GM19351 (cell line): ENCODE results near the gene MACROD1.
"Not testable (repeated sequence)": the region's sequence is repeated elsewhere in the genome, so short reads cannot be mapped to it uniquely, and the experiment has no call there.

Experiments used
- ATAC-seq: cut with Tn5 transposase; IDR thresholded peaks from one replicate; pipeline ENCODE4 v1.9.1; 2021; ENCODE audit warnings: mild to moderate bottlenecking, moderate library complexity; ENCODE audit not compliant: unreplicated experiment

Gene MACROD1

DNA sequence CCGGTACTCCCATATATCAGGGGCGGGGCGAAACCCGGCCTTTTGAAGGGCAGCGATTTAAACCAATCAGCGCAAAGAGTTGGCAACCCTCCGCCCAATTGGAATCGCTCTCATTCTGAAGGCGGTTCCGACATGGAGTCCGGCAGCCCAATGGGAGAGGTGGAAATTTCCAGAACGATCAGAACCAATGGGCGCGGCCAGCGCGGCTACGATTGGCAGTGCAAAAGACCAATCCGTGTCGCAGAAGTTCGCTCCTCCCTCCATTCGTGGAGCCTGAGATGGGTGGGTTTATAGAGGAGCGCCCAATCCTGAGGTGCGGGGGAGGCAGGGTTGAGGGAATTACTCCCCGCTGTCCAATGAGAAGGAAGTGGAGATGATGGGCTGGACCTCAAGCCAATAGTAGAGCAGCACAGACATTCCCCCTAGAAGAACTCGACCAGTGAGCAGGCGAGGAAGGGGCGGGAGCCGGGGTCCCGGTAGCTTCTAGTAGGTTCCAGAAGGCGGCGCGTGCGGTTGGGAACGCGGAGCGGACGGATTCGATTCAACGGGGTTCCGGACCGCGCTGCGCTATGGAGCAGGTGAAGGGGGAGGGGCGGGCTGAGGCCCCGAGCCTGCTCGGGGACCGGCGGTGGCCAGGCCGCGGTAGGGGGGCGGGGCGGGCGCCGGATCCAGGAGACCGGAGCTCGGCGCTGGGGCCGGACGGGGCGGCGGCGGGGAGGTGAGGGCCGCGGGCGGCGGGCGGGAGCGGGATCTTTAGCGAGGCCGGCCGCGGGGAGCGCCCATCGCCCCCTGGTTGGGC lies 20.0 kb upstream of the MACROD1 start, which contains the start of gene STIP1:
Gene STIP1 (plus strand): TSS at position 479 of the 799 bp plus-strand sequence. CDS start 91 bp downstream, at position 570.
- ATAC-seq: peak; percentile 86

GRCh38 chr11:64185175-64185692 lies 19.3 kb upstream of the MACROD1 start:
- ATAC-seq: peak; percentile 5

DNA sequence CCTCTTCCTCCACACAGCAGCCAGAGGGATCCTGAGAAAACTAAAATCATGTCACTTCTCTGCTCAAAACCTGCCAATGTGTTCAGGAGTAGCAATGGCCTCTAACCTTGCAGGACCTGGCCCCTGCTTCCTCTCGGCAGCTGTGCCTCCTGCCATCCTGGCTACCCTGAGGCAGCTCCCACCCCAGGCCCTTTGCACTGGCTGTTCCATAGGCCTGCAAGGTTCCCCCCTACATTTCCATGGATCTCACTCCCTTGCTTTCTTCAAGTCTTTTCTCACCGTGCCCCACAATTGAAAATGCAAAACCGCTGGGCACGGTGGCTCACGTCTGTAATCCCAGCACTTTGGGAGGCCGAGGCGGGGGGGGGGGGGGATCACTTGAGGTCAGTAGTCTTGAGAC lies 18.0 kb upstream of the MACROD1 start:
- ATAC-seq: no peak

- ATAC-seq: no peak
Observed at GRCh38 chr11:64181506-64182411, 15.8 kb upstream of the MACROD1 start.

GRCh38 chr11:64180891-64181290 lies 15.0 kb upstream of the MACROD1 start:
- ATAC-seq: no peak

DNA sequence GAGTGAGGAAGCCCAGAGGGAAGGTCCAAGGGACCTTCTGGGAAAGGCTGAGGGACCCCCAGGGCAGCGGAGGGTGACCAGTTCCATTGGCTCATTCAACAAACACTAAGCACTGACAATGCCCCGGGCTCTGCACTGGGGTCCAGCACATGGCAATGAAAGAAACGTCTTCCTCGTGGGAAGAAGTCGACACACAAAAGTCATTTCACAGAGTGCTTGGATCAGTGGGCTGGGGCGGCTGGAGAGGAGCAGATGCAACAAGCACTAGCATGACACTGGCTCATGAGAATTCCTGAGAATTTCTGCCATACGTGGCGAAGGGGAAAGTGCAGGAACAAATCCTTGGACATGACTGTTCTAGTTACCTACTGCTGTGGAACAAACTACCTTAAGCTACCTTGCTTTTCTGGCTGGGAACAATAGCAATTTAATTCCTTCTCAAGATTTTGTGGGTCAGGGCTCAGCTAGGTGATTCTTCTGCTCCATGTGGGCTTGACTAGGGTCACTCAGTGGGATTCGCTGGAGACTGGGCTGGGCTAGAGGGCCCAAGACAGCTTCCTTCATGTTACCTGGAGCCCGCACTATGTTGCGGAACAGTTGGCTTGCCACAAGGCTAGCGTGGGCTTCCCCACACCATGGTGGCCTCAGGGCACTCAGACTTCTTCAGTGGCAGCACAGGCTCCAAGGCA lies 13.2 kb upstream of the MACROD1 start:
- no peak for ATAC-seq

DNA sequence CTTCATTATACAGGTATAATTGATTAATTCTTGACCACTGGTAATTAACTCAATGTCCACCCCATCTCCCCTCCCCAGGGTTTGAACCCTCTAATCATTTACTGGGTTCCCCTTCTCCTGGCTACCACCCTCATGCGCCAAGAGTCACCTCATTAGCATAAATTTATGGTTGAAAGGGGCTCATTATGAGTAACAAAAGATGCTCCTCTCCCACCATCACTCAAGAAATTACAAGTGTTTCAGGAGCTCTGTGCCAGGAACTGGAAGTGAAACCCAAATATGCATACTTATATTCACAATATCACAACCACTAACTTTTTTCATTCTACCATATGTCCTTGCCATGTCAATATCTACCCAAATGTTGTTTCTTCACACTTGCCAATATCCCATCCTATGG lies 12.3 kb upstream of the MACROD1 start:
- ATAC-seq: no peak

DNA sequence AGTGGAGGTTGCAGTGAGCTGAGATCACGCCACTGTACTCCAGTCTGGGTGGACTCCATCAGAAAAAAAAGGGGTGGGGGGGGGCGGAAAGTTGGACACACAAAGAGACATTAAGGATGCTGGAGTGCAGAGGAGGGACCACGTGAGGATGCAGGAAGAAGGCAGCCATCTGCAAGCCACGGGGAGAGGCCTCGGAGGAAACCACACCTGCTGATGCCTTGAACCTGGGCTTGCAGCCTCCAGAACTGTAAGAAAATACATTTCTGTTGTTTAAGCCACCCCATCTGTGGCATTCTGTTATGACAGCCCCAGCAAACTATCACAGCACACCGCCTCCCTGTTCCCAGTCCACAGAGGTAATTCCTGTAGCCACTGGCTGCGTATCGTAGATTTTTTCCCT lies 10.8 kb upstream of the MACROD1 start:
- ATAC-seq: no peak

DNA sequence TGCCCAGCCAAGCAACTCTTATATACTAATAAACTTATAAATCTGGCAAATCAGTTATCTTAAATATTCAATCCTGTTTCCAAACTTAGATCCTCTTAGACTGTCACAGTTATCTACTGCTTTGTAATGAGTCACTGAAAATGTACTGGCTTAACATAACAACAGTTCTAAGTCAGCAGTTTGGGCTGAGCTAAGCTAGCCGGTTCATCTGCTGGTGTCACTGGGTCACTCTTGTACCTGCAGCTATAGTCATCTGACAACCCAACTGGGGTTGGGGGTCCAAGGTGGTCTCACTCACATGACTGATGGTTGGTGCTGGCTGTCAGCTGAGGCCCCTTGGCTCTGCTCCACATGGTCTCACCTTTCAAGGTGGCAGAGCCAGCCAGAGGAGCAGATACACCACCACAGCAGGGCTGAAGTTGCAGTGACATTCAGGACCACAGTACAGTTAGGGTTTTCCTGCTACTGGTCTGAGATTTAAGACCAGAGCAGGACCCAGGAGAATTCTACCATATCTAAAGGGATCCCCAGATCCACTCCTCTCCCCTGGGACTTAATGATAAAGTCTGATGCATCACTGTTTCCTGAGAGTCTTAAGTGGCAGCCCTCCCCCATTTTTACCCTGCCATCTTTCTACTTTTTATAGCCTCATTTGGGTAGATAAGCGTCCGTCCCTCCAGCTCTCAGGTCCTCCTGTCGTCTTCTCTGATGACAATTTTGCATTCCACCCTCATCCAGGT lies 7.9 kb upstream of the MACROD1 start:
- ATAC-seq: no peak

GRCh38 chr11:64170419-64170818 lies 4.5 kb upstream of the MACROD1 start:
- ATAC-seq: no peak

- ATAC-seq: peak; percentile 14
Observed at GRCh38 chr11:64165481-64165841, 452 bp downstream of the MACROD1 start.

DNA sequence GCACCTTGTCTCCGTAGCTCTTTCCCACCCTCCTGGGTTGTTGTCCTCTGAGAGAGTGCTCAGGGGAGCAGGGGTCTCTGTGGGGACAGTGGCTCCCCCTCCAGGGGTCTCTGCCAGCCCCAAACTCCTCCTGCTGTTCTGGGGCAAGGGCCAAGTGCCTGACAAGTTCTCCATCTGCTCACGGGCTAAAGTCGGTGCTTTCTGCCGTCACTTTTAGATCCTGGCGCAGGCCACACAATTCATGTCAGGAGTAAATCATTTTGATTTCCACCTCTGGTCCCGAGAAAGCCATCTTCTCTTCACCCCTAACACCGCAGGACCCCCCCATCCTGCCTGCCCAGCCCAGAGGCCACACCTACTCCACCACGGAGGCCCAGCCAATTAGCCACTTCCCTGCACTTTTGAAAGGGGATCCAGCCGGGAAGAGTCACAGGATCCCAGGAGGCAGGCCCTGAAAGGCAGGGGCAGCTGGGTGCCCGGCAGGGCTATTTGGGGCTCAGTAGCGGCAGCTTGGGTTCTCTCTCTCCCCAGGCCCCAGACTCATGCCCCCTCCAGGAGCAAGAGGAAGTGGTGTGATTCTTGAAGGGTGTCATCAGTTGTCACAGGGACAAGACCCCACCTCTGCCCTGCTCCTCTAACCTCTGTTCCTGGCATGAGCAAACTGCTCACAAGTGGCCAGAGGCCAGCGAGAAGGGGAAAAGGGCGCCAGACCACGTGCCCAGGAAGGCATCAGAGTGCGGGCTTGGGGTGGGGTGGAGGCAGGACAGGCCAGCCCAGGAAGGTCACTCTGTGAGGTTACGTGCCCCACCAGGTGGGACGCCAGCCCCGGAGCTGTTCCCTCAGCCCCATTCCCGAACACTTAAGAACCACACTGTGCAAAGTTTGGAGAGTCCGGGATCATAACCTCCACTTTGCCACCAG lies 1.3 kb downstream of the MACROD1 start:
- ATAC-seq: no peak

DNA sequence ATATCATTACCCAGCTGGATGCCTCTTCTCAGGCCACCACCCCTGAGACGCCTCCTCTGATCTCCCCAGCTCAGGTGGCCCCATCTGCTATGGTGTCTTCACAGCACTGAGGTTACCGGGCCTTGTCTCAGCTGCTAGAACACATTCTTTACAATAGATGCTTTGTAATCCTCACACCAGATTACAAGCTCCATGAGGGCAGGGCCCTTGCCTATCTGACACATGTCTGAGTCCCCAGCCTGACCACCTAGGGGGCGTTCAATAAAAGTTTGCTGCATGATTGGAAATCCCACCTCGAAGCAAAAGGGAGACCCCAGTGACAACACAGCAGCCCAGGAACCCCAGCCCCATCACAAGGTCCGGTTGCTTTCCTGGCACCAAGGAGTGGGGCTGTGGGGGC lies 2.0 kb downstream of the MACROD1 start:
- no peak for ATAC-seq

GRCh38 chr11:64162769-64163168 lies 3.1 kb downstream of the MACROD1 start:
- not testable (repeated sequence) for ATAC-seq

DNA sequence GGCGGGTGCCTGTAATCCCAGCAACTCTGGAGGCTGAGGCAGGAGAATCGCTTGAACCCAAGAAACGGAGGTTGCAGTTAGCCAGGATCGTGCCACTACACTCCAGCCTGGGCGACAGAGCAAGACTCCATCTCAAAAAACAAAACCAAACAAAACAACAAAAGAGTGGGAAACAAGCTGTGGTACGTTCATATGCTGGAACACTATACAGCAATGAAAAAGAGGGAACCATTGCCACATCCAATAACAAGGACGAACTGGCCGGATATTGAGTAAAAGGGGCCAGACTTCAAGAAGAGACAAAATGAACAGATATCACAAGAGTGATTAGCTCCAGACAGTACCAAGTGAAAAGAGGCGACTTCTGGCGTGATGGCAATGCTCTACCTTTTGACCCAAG lies 4.9 kb downstream of the MACROD1 start:
- no peak for ATAC-seq

DNA sequence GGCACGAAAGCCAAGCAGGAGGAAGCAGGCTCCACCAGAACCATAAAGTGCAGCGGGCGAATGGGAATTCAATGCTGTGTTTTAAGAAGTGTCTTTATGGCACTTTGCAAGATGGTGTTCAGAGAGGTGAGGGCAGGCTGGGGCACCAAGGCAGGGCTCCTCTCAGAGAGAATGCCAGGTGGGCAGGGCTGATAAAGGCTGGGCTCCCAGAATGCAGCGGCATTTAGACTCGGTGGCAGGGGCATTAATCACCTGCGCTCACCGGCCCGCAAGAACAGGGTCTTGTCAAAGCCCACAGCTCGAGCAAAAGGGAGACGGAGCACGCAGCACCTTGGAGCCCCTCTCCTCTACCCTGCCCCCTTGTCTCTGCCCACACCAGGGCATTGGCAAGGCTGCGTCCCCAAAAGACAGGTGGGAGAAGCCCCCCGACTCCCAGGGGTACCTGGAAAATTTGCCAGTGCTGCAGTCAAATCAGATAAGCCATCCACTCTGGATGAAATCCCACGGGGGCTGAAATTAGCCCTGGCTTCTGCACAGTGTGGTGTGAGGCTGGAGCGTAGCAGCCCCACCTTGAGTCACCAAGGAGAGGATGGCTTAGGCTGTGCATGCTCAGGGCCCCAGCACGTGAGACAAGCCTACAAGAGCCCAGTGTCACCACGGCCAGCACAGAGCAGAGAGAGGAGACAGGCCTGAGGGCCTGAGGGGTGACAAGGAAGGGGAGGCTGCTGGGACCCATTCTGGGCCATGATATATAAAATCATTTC lies 8.1 kb downstream of the MACROD1 start:
- ATAC-seq: no peak

DNA sequence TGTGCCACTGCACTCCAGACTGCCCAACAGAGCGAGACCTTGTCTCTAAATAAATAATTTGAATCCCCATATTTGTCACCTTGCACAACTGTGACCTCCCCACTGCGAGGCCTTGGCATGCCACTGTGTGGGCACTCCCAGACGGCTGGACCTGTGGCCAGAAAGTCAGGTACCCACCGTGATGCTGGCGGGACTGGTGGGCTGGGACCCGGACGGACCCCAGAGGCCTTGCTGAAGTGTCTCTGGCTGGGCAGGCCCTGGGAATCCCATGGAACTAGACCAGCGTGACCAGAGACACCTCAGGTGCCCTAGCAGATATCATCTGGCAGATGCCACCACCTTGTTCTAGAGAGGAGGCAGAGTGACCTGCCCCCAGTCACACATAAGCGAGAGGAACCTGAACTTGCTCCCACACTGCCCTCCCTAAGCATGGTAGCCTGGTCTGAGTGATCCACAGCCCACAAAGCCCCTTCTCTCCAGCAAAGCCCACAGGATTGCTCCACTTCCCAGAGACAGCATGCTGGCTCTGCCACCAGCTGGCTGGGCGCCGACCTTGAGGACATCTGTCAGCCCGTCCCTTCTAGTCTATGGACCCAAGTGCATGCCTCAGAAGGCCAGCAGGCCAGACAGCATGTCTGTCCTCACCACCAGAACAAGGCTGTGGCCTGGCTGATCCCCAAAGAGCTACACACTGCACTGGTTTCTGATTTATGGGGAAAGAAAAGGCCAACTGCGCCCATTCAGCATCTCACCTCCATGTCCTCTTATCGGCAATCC lies 9.5 kb downstream of the MACROD1 start:
- ATAC-seq: no peak

DNA sequence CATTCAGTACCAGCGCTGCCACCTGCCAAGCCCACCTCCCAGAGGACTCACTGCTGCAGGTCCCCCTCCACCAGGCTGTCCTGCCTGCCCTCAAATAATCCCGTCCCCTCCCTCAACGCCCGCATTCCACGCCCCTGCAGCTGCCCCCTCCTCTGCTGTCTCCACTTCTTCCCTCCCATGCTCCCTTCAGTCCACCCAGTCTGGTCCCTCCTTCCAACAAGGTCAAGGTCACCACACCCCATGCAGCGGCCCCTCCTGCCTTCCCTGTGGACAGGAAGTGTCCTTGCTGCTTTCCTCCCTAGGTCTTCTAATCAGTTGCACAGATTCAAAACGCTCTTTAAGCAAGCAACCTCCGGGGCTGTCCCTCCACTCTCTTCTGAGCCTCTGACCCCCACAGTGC lies 12.1 kb downstream of the MACROD1 start:
- ATAC-seq: no peak
